HG02759 (cell line): ENCODE results near the gene CALCOCO1.
"Not testable (repeated sequence)": the region's sequence is repeated elsewhere in the genome, so short reads cannot be mapped to it uniquely, and the experiment has no call there.

Source experiments
- ATAC-seq: cut with Tn5 transposase; IDR thresholded peaks from one replicate; pipeline ENCODE4 v1.9.1; 2021; ENCODE audit warnings: mild to moderate bottlenecking, moderate library complexity; ENCODE audit not compliant: unreplicated experiment

CALCOCO1 gene

GRCh38 chr12:53727310-53728041 is at the start of gene CALCOCO1:
CALCOCO1 (minus strand) TSS chr12:53727452; CDS start chr12:53725242, 2,210 bp downstream.
- ATAC-seq: peak; percentile 99

DNA sequence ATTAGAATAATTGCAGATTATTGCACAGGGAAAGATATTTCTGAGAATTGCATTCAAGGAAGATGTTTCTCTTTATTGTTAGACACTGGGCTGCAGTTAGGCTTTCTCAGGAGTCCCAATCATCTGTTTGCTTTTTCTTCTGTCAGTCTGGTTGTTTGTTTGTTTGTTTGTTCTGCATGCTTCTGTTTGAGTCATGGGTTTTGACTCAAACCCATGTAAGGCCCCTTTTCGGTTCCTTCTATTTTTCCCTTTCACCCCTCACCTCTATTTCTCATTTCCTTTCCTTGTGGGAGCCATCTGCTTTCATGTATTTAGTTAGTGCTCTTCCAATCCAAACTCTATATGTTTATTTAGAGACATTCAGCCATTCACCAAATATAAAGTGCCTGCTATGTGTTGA is 49.6 kb upstream of the CALCOCO1 start:
- ATAC-seq: no peak

- no peak for ATAC-seq
Observed at GRCh38 chr12:53775478-53776145, 48.4 kb upstream of the CALCOCO1 start.

GRCh38 chr12:53770281-53770680 is 43.0 kb upstream of the CALCOCO1 start:
- no peak for ATAC-seq

DNA sequence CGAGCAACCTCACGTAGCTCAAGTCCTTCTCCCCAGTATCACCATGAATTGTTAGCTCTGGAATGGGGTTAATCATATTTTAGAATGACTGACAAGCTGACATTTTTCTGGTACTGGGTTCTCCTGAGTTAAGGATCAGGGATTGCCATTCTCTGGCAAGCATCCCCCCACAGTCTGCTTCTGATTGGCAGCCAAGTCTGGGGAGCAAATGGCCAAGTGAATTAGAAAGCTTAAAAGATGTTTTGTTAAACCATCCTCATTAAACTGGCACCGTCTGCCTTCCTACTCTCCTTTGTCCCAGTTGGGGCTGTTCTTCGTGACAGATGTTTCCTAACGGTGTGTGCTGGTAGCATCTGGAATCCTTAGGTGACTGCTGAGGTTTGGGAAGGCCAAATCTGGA is 41.7 kb upstream of the CALCOCO1 start:
- ATAC-seq: no peak

GRCh38 chr12:53766881-53767280 is 39.6 kb upstream of the CALCOCO1 start:
- ATAC-seq: no peak

- no peak for ATAC-seq
Observed at GRCh38 chr12:53765891-53766290, 38.6 kb upstream of the CALCOCO1 start.

DNA sequence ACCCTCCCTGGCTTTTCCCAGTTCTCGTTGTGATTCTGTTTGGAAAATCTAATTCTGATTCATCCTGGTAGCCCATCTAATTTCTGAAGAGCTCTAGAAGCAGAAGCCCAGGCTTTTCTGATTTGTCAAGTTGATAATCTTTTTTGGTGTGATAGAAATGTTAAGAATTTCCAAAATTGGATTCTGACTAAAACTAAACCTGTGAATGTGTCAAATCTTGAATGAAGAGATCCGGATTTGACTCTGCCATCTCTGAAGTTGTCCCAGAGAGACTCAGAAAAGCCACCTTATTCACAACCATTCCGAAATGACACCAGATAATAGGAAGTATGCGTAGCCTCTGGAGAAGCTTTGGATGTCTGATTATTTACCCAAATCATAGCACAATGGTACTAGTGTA is 37.4 kb upstream of the CALCOCO1 start:
- no peak for ATAC-seq

DNA sequence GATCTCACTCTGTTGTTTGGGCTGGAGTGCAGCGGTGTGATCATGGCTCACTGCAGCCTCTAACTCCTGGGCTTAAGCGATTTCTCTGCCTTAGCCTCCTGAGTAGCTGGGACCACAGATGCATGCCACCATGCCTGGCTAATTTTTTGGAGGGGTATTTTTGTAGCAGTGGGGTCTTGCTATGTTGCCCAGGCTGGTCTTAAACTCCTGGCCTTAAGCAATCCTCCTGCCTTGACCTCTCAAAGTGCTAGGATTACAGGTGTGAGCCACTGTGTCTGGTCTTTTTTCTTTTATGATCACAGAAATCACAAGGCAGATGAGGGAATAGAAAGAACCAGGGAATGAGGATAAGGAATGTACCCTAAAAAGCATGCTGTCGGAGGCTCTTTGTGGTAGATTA is 35.5 kb upstream of the CALCOCO1 start:
- not testable (repeated sequence) for ATAC-seq

DNA sequence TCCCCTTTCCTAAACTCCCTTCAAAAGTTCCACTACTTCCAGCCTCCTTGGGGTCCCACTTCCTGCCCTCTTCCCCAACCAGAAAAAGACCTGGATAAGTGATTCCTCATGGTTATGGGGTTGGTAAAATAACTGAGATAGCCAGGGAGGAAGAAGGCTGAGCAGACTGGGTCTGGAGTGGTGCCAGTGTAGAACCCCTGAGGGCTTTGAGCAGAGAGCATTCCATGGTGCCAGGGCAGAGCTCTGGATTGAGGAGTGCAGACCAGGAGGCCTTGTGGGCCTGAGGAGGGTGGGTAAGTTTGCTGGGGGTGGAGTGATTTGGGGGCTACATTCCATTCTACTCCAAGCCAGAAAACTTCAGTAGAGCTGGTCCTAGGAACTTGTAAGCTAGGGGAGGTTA is 34.1 kb upstream of the CALCOCO1 start:
- no peak for ATAC-seq

DNA sequence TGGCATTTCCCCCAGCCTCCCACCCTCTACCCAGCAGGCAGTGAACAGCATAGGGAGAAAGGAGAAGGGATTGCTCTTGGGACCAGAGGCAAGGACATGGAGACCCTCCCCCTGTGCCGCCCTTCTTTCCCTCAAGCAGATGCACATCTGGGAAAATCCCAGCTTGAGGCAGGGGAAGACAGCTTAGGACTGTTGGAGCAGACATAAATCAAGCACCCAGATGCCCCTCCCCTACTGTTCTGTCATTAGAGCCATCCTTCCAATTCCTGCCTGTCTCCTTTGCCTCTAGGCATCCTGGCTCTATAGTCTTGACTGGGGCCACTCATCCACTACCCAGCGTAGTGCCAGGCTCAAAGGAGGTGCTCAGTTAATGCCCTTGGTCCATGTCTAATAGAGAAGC is 32.0 kb upstream of the CALCOCO1 start:
- ATAC-seq: no peak

GRCh38 chr12:53758730-53759103 is 31.5 kb upstream of the CALCOCO1 start:
- ATAC-seq: no peak

- no peak for ATAC-seq
Observed at GRCh38 chr12:53758081-53758729, 31.0 kb upstream of the CALCOCO1 start.

DNA sequence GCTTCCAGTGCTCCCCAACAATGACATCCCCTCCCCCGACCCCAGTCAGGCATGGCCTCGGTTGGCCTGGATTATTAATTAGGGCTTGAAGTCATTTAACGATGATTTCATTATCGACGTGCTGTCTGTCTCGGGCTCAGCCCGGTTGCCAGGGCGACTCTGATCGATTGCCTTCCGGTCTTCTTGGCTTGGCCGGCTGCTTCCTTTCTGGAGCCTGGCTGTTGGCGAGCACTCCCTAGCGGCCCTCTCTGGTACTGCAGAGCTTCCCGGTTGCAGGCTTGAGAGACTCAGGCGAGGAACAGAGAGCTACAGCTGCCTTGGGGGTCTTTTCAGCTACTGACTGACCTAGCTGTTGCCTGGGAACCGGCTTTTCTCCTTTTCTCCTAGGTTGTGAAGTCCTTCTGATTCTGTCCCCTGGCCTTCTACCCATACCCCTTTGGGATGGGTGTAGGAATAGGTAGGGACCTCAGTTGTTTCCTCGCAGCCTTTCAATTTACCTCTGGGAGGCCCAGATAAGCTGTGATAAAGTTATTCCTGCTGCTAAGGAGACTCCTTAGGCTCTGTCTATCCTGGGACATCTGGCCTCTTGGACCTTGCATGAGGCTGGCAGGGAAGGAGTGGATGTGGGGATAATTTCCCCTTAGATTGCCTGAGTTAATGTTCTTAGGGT is 30.0 kb upstream of the CALCOCO1 start:
- ATAC-seq: peak; percentile 76

DNA sequence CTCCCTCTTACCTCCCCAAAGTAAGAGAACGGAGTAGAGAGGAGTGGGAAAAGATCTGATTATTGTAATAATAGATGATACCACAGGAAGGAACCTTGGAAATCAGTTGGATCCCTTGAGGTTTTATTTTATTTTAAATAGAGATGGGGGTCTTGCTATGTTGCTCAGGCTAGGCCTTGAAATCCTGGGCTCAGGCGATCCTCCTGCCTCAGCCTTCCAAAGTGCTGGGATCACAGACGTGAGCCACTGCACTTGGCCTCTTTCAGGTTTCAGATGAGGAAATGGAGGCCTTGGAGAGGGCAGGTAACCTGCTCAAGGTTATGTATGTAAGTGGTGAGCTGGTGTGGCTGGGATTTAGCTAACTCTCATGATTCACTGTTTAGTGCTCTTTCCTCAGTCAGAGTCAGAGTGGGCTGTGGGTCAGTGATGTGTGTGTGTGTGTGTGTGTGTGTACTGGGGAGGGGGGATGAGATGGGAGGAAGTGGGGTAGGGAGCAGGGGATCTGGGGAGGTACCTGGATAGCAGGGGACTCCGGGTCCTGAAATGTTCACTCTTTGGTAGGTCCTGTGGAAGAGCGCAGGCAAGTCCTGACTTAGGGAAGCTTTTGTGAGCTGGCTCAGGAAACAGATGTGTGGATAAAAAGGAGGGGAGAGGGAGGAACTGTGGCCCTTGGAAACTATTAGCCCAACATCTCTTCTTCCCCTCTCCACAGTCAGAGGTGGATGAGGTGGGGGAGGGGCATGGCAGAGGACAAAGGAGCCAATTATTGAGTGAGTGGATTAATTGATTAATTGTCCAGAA is 29.2 kb upstream of the CALCOCO1 start:
- ATAC-seq: peak; percentile 5

DNA sequence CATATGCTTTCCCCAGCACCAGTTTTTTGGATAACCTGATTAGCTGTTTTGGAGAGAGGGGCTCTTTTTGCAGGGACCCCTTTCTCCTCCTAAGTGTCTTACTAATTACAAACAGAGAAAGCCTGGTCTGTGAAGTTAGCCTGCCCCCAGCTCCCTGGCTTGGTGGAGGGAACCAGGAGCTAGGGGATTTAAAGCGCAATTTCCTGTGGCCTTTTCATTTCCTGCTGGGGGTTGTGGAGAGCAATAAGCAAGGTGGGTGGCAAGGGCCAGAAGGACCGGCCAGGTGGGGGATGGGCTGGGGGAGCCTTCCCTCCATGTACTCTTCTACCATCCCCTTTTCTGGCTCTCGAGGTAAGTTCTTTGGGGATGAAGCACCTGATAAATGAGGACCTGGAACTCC is 28.6 kb upstream of the CALCOCO1 start:
- ATAC-seq: no peak

DNA sequence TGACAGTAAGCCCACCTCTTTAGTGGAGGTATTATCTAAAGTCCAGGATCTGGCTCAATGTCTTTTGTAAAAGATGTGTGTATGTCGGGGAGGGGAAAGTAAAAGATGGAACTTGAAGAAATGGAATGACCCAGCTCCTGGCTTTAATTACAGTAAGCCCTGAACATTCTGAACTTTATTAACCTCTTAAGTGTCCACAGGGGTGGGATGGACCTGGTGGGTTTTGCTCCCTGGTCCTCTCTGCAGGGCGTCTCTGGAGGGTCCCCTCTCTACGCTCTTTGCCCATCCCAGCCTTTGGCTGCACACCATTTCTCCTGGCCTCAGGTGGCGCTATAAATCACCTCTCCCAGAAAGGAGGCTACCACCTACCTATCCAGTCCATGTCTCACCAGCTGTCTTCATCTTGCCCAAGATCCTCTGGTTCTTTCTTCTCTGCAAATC is 28.2 kb upstream of the CALCOCO1 start:
- no peak for ATAC-seq

DNA sequence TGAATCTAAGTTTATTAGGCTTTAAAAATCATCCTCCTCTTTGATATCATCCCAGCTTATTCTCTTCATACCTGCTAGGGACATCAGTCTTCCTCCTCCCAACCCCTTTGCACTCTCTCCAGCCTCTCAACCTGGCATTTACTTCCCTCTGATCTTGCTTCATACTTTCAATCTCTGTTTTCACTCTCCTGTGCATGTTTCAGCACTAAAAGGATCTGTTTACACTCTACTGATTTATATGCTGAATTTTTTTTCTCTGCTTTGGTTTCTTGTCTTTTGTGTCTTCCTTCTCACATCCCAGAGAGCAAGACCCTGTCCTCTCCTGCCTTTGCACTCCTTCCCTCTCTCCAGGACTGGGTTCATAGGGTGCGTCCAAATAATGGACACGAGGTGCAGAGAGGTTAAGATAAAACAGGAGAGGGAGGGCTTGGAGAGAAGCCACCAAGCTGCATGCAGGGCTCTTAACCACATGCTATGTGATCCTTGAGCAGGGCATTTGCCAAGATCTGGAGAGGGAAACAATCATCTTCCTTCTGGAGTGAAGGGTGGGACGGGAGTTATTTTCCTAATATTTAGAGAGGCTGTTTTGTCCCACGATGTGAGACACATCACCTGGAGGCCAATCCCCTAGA is 27.5 kb upstream of the CALCOCO1 start:
- no peak for ATAC-seq

- no peak for ATAC-seq
Observed at GRCh38 chr12:53754188-53754585, 26.9 kb upstream of the CALCOCO1 start.

- no peak for ATAC-seq
Observed at GRCh38 chr12:53752621-53753020, 25.4 kb upstream of the CALCOCO1 start.
